Suprapubic skin (tissue), 4 donors: ENCODE measurements around the gene MADD.
"Not testable (repeated sequence)": the region's sequence is repeated elsewhere in the genome, so short reads cannot be mapped to it uniquely, and the experiment has no call there.

Source experiments
- CTCF ChIP-seq, 2 donors: fragments of 200-600 bp in 1 of 2; fragments of 450-650 bp in 1 of 2; sonication (generic) in 1 of 2; IDR thresholded peaks; one replicate each; pipeline ENCODE4 v1.5.1; 2016 to 2019; ENCODE audit warnings: antibody characterized with exemption in 2 of 2, mild to moderate bottlenecking in 1 of 2, moderate library complexity in 1 of 2
- POLR2A ChIP-seq, 2 donors: fragments of 450-650 bp; IDR thresholded peaks; one replicate each; pipeline ENCODE4 v1.6.1; 2017; ENCODE audit warnings: antibody characterized with exemption in 2 of 2, mild to moderate bottlenecking in 2 of 2, moderate library complexity in 2 of 2
- POLR2AphosphoS5 ChIP-seq, 3 donors: sonication (generic); formaldehyde crosslinking; IDR thresholded peaks; one replicate each; pipeline ENCODE4 v1.6.1; 2017; ENCODE audit warnings: antibody characterized with exemption in 3 of 3

GRCh38 chr11:47316501-47316900 lies 46.6 kb downstream of the MADD start:
- TF ChIP-seq POLR2A, CTCF, POLR2AphosphoS5 (IDR thresholded peaks at IDR 0.05): not testable (repeated sequence)
